Colonic mucosa (tissue), 4 donors: Measurements from ENCODE around the gene MYEF2. TPM values are rescaled to one million over a fixed set of nuclear protein-coding genes. Genes with fewer than 3 reads are reported as not detected.

Experiments used
- DNase-seq: peaks from one replicate; pipeline ENCODE4 v3.0.0-alpha.2; 2020
- H3K27ac ChIP-seq: fragments of 200-600 bp; one replicate; pipeline ENCODE4 v1.8.0; 2021
- H3K27me3 ChIP-seq: fragments of 200-600 bp; one replicate; pipeline ENCODE4 v1.8.0; 2021
- H3K36me3 ChIP-seq: fragments of 200-600 bp; one replicate; pipeline ENCODE4 v1.8.0; 2021
- H3K4me1 ChIP-seq: fragments of 200-600 bp; one replicate; pipeline ENCODE4 v1.8.0; 2021; ENCODE audit warnings: mild to moderate bottlenecking
- H3K4me3 ChIP-seq: fragments of 200-600 bp; one replicate; pipeline ENCODE4 v1.8.0; 2021
- H3K9ac ChIP-seq, 2 donors: one replicate each; pipeline ENCODE4 v1.7.0; 2013; ENCODE audit warnings: control low read depth in 2 of 2, low read depth in 2 of 2, low read length in 2 of 2
- H3K9me3 ChIP-seq: fragments of 200-600 bp; one replicate; pipeline ENCODE4 v1.8.0; 2021
- CTCF ChIP-seq: fragments of 200-600 bp; IDR thresholded peaks from one replicate; pipeline ENCODE4 v1.8.0; 2022; ENCODE audit warnings: antibody characterized with exemption, mild to moderate bottlenecking
- intact Hi-C: fragments of 100-400 bp; cut with DNase I; formaldehyde crosslinking; loops from one replicate; pipeline ENCODE4 v1.14.1; 2022
- total RNA-seq, 2 donors: library from RNA; stranded (reverse); fragmentation: NEBNext Ultra II Directional in 1 of 2; extraction: Animal tissue kit (Norgen Biotek cat#: 25700) in 1 of 2; gene quantifications; one replicate each; pipeline ENCODE4 v1.2.1, GENCODE V29; 2021
- donor health status: healthy.
- donor health status: DM: no; HTN: no; CAD: no.
- donor health status: DM: no; HTN: no; CAD: no.

The MYEF2 gene
- total RNA-seq, 2 donors from 2014 or later, result 12.4 to 13.5 TPM

- intact Hi-C loops, result no loop called here
- H3K9me3 ChIP-seq, result no peaks in the 10 kb centered on the region
- H3K9ac ChIP-seq, result no peak overlapping the region
- no peak overlapping the region for H3K27ac ChIP-seq
- H3K27me3 ChIP-seq, result no peaks in the 10 kb centered on the region
- H3K36me3 ChIP-seq, result no peaks in the 10 kb centered on the region
- no peak overlapping the region for H3K4me3 ChIP-seq
- DNase-seq, result no peak
- no peaks in the 10 kb centered on the region for H3K4me1 ChIP-seq
- no peak for TF ChIP-seq CTCF
These were observed 3.0 kb downstream of the MYEF2 start for GRCh38 chr15:48175126-48175525.

- H3K9me3 ChIP-seq, result no peaks in the 10 kb centered on the region
- no peak for TF ChIP-seq CTCF
- intact Hi-C loops, result no loop called here
- no peak overlapping the region for H3K9ac ChIP-seq
- no peaks in the 10 kb centered on the region for H3K36me3 ChIP-seq
- DNase-seq, result no peak
- no peak overlapping the region for H3K4me3 ChIP-seq
- no peak overlapping the region for H3K27ac ChIP-seq
- H3K27me3 ChIP-seq, result no peaks in the 10 kb centered on the region
- no peaks in the 10 kb centered on the region for H3K4me1 ChIP-seq
These were observed 7.1 kb downstream of the MYEF2 start for GRCh38 chr15:48170981-48171380.

- intact Hi-C loops, result no loop called here
These were observed 9.5 kb downstream of the MYEF2 start for GRCh38 chr15:48168616-48169015.

DNA sequence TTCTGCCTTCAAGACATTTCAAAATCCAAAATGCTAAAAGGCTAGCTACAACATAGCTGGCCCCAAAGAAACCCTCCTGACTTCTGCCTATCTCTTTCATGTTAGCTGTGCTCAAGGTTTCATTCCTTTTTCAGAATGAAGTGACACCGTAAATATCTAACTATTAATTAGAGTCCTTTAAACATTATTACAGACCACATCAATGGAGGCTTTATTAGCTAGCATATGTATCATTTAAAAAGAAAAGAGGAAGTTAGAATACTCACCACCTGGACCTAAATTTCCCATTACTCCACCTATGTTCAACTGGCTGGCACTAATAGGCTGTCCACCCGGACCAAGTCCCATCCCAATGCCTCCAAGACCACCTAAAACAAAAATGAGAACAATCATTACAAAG, 24.6 kb downstream of the MYEF2 start:
- Histone ChIP-seq H3K27me3 (no peaks in the 10 kb centered on the region), H3K4me1 (no peaks in the 10 kb centered on the region), H3K9me3 (no peaks in the 10 kb centered on the region), H3K4me3 (no peak overlapping the region), H3K36me3 (no peaks in the 10 kb centered on the region), H3K9ac (no peak overlapping the region), H3K27ac (no peak overlapping the region)
- intact Hi-C loops, result no loop called here
- no peak for TF ChIP-seq CTCF
- no peak for DNase-seq

More at GRCh38 chr15:48168616-48169015, 9.5 kb downstream of the MYEF2 start:
- no peak for TF ChIP-seq CTCF
- no peak overlapping the region for H3K4me3 ChIP-seq
- no peaks in the 10 kb centered on the region for H3K4me1 ChIP-seq
- no peaks in the 10 kb centered on the region for H3K36me3 ChIP-seq
- no peak overlapping the region for H3K9ac ChIP-seq
- DNase-seq, result no peak
- no peak overlapping the region for H3K27ac ChIP-seq
- no peaks in the 10 kb centered on the region for H3K27me3 ChIP-seq
- H3K9me3 ChIP-seq, result no peaks in the 10 kb centered on the region

GRCh38 chr15:48149858-48150257, 28.2 kb downstream of the MYEF2 start:
- no peak overlapping the region for H3K27ac ChIP-seq
- no peak for TF ChIP-seq CTCF
- no peaks in the 10 kb centered on the region for H3K9me3 ChIP-seq
- DNase-seq, result no peak
- no peaks in the 10 kb centered on the region for H3K36me3 ChIP-seq
- intact Hi-C loops, result no loop called here
- no peaks in the 10 kb centered on the region for H3K27me3 ChIP-seq
- H3K4me3 ChIP-seq, result no peak overlapping the region
- H3K9ac ChIP-seq, result no peak overlapping the region
- no peaks in the 10 kb centered on the region for H3K4me1 ChIP-seq

DNA sequence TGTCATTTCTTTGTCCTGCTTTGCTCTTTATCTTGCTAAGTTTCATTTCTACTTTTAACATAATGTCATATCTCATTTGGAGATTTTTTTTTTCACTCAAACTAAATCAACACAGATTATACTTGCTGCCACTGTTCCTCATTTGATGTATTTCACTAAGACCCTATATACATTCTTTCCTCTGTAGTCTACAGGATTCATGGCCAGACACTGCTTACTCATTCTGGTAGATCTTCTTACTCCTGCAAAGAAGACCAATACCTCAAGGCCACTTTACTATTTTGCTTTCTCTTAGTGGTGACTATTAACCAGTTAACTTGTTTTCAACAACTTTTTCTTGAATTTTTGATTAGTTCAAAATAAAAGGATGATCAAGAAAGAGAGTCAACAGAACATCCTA, 30.7 kb downstream of the MYEF2 start:
- no peak for TF ChIP-seq CTCF
- H3K9ac ChIP-seq, result no peak overlapping the region
- no peaks in the 10 kb centered on the region for H3K4me1 ChIP-seq
- intact Hi-C loops, result no loop called here
- no peak overlapping the region for H3K4me3 ChIP-seq
- no peaks in the 10 kb centered on the region for H3K27me3 ChIP-seq
- no peak for DNase-seq
- no peaks in the 10 kb centered on the region for H3K36me3 ChIP-seq
- no peak overlapping the region for H3K27ac ChIP-seq
- H3K9me3 ChIP-seq, result no peaks in the 10 kb centered on the region
